ENCODE data around the gene TKFC.

- no peak for TF ChIP-seq CTCF (IDR thresholded peaks at IDR 0.05; ENCODE audit: insufficient read depth, low read length)
- TF ChIP-seq GABPA (IDR thresholded peaks at IDR 0.05; ENCODE audit: low read depth): no peak
- no peak for TF ChIP-seq REST (IDR thresholded peaks at IDR 0.05; ENCODE audit: insufficient replicate concordance, low read depth)
Observed at GRCh38 chr11:61315260-61315659, 17.8 kb upstream of the TKFC start.

Data from HL-60 (cell line).